ENCODE results near the gene BFSP1.

Gene BFSP1

GRCh38 chr20:17488916-17489600, 42.1 kb downstream of the BFSP1 start:
- H3K36me3 ChIP-seq (ENCODE audit: control insufficient read depth, insufficient read depth, low read length), result no peaks in the 10 kb centered on the region
- no peak overlapping the region for H3K9ac ChIP-seq (ENCODE audit: low read depth, low read length)
- H3K4me3 ChIP-seq (ENCODE audit: low read depth, low read length), result no peak overlapping the region
- H3K4me1 ChIP-seq (ENCODE audit: control insufficient read depth, insufficient read depth, low read length), result no peaks in the 10 kb centered on the region
- H3K9me3 ChIP-seq (ENCODE audit: control insufficient read depth, insufficient read depth, low read length), result no peaks in the 10 kb centered on the region
- no peaks in the 10 kb centered on the region for H3K27me3 ChIP-seq (ENCODE audit: control insufficient read depth, insufficient read depth, low read length)

GRCh38 chr20:17485017-17485416, 46.2 kb downstream of the BFSP1 start:
- Histone ChIP-seq H3K9me3 (ENCODE audit: control insufficient read depth, insufficient read depth, low read length) (no peaks in the 10 kb centered on the region), H3K27me3 (ENCODE audit: control insufficient read depth, insufficient read depth, low read length) (no peaks in the 10 kb centered on the region), H3K4me1 (ENCODE audit: control insufficient read depth, insufficient read depth, low read length) (no peaks in the 10 kb centered on the region), H3K4me3 (ENCODE audit: low read depth, low read length) (no peak overlapping the region), H3K9ac (ENCODE audit: low read depth, low read length) (no peak overlapping the region), H3K36me3 (ENCODE audit: control insufficient read depth, insufficient read depth, low read length) (no peaks in the 10 kb centered on the region)

GRCh38 chr20:17482536-17482935, 48.6 kb downstream of the BFSP1 start:
- Histone ChIP-seq H3K9me3 (ENCODE audit: control insufficient read depth, insufficient read depth, low read length) (no peaks in the 10 kb centered on the region), H3K4me1 (ENCODE audit: control insufficient read depth, insufficient read depth, low read length) (no peaks in the 10 kb centered on the region), H3K4me3 (ENCODE audit: low read depth, low read length) (no peak overlapping the region), H3K9ac (ENCODE audit: low read depth, low read length) (no peak overlapping the region), H3K36me3 (ENCODE audit: control insufficient read depth, insufficient read depth, low read length) (no peaks in the 10 kb centered on the region), H3K27me3 (ENCODE audit: control insufficient read depth, insufficient read depth, low read length) (no peaks in the 10 kb centered on the region)

GRCh38 chr20:17481661-17482060, 49.5 kb downstream of the BFSP1 start:
- no peaks in the 10 kb centered on the region for H3K9me3 ChIP-seq (ENCODE audit: control insufficient read depth, insufficient read depth, low read length)
- no peaks in the 10 kb centered on the region for H3K4me1 ChIP-seq (ENCODE audit: control insufficient read depth, insufficient read depth, low read length)
- no peaks in the 10 kb centered on the region for H3K27me3 ChIP-seq (ENCODE audit: control insufficient read depth, insufficient read depth, low read length)
- H3K36me3 ChIP-seq (ENCODE audit: control insufficient read depth, insufficient read depth, low read length), result no peaks in the 10 kb centered on the region
- H3K4me3 ChIP-seq (ENCODE audit: low read depth, low read length), result no peak overlapping the region
- H3K9ac ChIP-seq (ENCODE audit: low read depth, low read length), result no peak overlapping the region

- no peak overlapping the region for H3K9ac ChIP-seq (ENCODE audit: low read depth, low read length)
- no peaks in the 10 kb centered on the region for H3K9me3 ChIP-seq (ENCODE audit: control insufficient read depth, insufficient read depth, low read length)
- H3K27me3 ChIP-seq (ENCODE audit: control insufficient read depth, insufficient read depth, low read length), result no peaks in the 10 kb centered on the region
- H3K4me1 ChIP-seq (ENCODE audit: control insufficient read depth, insufficient read depth, low read length), result no peaks in the 10 kb centered on the region
- H3K4me3 ChIP-seq (ENCODE audit: low read depth, low read length), result no peak overlapping the region
- H3K36me3 ChIP-seq (ENCODE audit: control insufficient read depth, insufficient read depth, low read length), result no peaks in the 10 kb centered on the region
Measured at GRCh38 chr20:17480696-17481095, 50.5 kb downstream of the BFSP1 start.

- Histone ChIP-seq H3K36me3 (ENCODE audit: control insufficient read depth, insufficient read depth, low read length) (no peaks in the 10 kb centered on the region), H3K9ac (ENCODE audit: low read depth, low read length) (no peak overlapping the region), H3K9me3 (ENCODE audit: control insufficient read depth, insufficient read depth, low read length) (no peaks in the 10 kb centered on the region), H3K4me1 (ENCODE audit: control insufficient read depth, insufficient read depth, low read length) (no peaks in the 10 kb centered on the region), H3K4me3 (ENCODE audit: low read depth, low read length) (no peak overlapping the region), H3K27me3 (ENCODE audit: control insufficient read depth, insufficient read depth, low read length) (no peaks in the 10 kb centered on the region)
Measured at GRCh38 chr20:17479063-17479657, 52.0 kb downstream of the BFSP1 start.

- no peaks in the 10 kb centered on the region for H3K4me1 ChIP-seq (ENCODE audit: control insufficient read depth, insufficient read depth, low read length)
- H3K9ac ChIP-seq (ENCODE audit: low read depth, low read length), result no peak overlapping the region
- no peaks in the 10 kb centered on the region for H3K9me3 ChIP-seq (ENCODE audit: control insufficient read depth, insufficient read depth, low read length)
- H3K4me3 ChIP-seq (ENCODE audit: low read depth, low read length), result no peak overlapping the region
- H3K36me3 ChIP-seq (ENCODE audit: control insufficient read depth, insufficient read depth, low read length), result no peaks in the 10 kb centered on the region
- H3K27me3 ChIP-seq (ENCODE audit: control insufficient read depth, insufficient read depth, low read length), result no peaks in the 10 kb centered on the region
Measured at GRCh38 chr20:17473659-17474058, 57.5 kb downstream of the BFSP1 start.

- H3K27me3 ChIP-seq (ENCODE audit: control insufficient read depth, insufficient read depth, low read length), result no peaks in the 10 kb centered on the region
- H3K9ac ChIP-seq (ENCODE audit: low read depth, low read length), result no peak overlapping the region
- H3K4me1 ChIP-seq (ENCODE audit: control insufficient read depth, insufficient read depth, low read length), result no peaks in the 10 kb centered on the region
- H3K36me3 ChIP-seq (ENCODE audit: control insufficient read depth, insufficient read depth, low read length), result no peaks in the 10 kb centered on the region
- no peak overlapping the region for H3K4me3 ChIP-seq (ENCODE audit: low read depth, low read length)
- H3K9me3 ChIP-seq (ENCODE audit: control insufficient read depth, insufficient read depth, low read length), result no peaks in the 10 kb centered on the region
Measured at GRCh38 chr20:17471606-17472187, 59.5 kb downstream of the BFSP1 start.

GRCh38 chr20:17470973-17471372, 60.2 kb downstream of the BFSP1 start:
- H3K9ac ChIP-seq (ENCODE audit: low read depth, low read length), result no peak overlapping the region
- H3K4me3 ChIP-seq (ENCODE audit: low read depth, low read length), result no peak overlapping the region
- no peaks in the 10 kb centered on the region for H3K9me3 ChIP-seq (ENCODE audit: control insufficient read depth, insufficient read depth, low read length)
- no peaks in the 10 kb centered on the region for H3K4me1 ChIP-seq (ENCODE audit: control insufficient read depth, insufficient read depth, low read length)
- no peaks in the 10 kb centered on the region for H3K27me3 ChIP-seq (ENCODE audit: control insufficient read depth, insufficient read depth, low read length)
- no peaks in the 10 kb centered on the region for H3K36me3 ChIP-seq (ENCODE audit: control insufficient read depth, insufficient read depth, low read length)

GRCh38 chr20:17470521-17470920, 60.7 kb downstream of the BFSP1 start:
- Histone ChIP-seq H3K27me3 (ENCODE audit: control insufficient read depth, insufficient read depth, low read length) (no peaks in the 10 kb centered on the region), H3K9ac (ENCODE audit: low read depth, low read length) (no peak overlapping the region), H3K36me3 (ENCODE audit: control insufficient read depth, insufficient read depth, low read length) (no peaks in the 10 kb centered on the region), H3K4me1 (ENCODE audit: control insufficient read depth, insufficient read depth, low read length) (no peaks in the 10 kb centered on the region), H3K4me3 (ENCODE audit: low read depth, low read length) (no peak overlapping the region), H3K9me3 (ENCODE audit: control insufficient read depth, insufficient read depth, low read length) (no peaks in the 10 kb centered on the region)

- H3K4me1 ChIP-seq (ENCODE audit: control insufficient read depth, insufficient read depth, low read length), result no peaks in the 10 kb centered on the region
- no peak overlapping the region for H3K9ac ChIP-seq (ENCODE audit: low read depth, low read length)
- H3K36me3 ChIP-seq (ENCODE audit: control insufficient read depth, insufficient read depth, low read length), result no peaks in the 10 kb centered on the region
- H3K27me3 ChIP-seq (ENCODE audit: control insufficient read depth, insufficient read depth, low read length), result no peaks in the 10 kb centered on the region
- H3K4me3 ChIP-seq (ENCODE audit: low read depth, low read length), result no peak overlapping the region
- H3K9me3 ChIP-seq (ENCODE audit: control insufficient read depth, insufficient read depth, low read length), result no peaks in the 10 kb centered on the region
Measured at GRCh38 chr20:17469246-17470030, 61.7 kb downstream of the BFSP1 start.
